ENCODE results near the gene USP2.

USP2 gene, protein sequence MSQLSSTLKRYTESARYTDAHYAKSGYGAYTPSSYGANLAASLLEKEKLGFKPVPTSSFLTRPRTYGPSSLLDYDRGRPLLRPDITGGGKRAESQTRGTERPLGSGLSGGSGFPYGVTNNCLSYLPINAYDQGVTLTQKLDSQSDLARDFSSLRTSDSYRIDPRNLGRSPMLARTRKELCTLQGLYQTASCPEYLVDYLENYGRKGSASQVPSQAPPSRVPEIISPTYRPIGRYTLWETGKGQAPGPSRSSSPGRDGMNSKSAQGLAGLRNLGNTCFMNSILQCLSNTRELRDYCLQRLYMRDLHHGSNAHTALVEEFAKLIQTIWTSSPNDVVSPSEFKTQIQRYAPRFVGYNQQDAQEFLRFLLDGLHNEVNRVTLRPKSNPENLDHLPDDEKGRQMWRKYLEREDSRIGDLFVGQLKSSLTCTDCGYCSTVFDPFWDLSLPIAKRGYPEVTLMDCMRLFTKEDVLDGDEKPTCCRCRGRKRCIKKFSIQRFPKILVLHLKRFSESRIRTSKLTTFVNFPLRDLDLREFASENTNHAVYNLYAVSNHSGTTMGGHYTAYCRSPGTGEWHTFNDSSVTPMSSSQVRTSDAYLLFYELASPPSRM

DNA sequence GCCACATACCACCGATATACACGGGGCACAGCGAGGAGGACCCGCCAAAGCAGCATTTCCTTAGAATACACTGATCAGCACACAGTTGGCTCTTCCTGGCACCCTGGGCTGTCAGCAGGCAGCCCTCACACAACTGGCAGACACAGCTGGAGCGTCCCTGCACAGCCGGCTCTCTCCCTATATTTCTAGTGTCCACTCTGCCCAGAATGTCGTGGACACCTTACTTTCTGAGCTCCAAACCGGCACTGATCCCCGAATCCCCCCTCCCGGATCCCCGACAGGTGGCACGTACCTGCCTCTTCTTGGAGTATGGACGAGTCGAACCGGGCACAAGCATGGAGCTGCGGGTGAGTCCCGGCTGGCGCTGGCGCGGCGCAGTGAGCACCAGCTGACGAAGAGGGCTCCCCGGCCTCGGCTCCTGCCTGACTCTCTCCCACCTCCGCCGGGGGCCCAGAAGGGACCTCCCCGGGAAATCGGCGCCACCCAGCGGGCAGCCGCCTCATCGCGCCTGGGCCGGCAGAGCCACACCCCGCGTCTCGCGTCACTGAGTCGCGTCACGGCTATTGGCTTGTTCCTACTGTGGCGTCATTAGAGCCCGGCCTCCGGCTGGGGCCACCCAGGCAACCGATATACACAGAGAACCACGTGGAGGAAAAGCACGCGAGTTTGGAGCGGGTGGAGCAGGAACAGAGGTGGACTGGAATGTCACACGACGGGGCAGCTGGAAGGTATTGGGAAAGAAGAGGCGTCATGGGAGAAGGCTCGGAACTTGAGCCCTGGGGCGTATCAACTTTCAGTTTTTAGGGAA is at the start of gene USP2:
USP2 (minus strand) TSS at position 510 of the 808 bp plus-strand sequence. CDS start 8,210 bp downstream, outside the sequence.
- DNase-seq = peak; percentile 97

DNA sequence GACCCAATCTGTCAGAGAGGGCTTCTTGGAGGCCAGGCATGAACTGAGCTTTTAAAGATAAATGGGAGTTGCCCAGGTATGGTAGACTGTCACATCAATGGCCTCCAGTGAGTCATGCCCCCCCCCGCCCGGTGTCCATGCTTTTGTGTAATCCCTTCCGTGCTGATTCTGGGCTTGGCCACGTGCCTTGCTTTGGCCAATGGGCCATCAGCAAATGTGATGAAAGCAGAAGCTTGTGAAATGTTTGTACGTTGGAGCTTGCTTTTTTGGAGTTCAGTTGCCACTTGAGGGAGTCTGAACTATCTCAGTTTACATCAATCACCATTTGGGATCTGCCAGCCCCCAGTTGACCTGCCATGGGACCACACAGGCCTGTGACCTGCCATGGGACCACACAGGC is 45.8 kb upstream of the USP2 start:
- no peak for DNase-seq

DNA sequence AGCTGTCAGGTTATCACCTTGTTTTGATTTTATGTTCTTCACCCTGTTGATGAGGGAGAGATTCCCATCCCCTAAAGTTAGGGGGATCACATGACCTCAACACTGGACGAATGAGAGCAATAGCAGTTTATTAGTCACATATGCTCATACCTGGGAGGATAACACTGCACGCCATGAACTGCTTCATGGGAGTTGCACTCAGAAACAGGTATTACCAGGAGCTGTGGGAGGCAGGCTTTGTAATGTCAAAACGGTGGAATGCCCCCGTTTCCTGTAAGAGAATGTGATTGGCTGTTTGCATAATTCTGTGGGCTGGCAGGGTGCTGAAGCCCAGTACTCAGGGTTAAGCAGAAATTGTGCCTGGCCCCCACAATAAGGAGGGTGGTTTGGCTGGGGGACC is 44.7 kb upstream of the USP2 start:
- DNase-seq = no peak

DNA sequence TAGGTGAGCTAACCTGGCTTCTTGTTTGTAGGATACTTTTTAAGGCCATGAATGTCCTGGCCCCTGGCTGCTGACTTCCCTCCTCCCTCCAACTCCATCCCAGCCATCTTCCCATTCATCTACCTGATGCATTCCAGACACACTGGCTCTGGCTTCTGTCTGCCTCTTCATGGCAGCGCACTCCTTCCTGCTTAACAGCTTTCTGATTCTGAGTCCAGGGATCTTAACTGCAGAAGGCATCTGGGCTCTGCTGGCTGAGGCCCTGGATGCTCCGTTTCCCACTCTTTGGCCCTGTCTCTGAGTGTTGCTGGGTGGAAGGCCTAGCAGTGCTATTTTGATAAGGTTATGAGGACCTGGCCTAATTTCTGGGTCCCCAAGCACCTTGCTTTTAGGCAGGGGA is 43.3 kb upstream of the USP2 start:
- DNase-seq = no peak

DNA sequence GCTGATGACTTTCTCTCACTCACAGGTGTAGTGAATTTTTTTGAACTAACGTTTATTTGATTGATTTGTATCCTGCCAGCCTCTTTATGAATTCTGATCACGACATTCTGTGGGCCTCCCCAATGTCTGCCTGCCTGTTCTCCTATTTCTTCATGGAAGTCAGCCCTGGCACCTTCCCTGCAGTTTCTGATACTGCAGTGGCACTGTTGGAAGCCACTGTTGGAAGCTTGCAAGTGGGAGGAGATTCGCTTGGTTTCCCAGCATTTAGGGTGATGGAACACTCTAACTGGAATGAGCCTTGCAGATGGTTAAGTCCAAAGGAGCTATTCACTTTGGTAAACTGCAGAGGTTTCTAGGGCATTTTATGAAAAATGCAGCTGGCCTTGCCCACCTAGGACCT is 42.8 kb upstream of the USP2 start:
- DNase-seq = no peak

DNA sequence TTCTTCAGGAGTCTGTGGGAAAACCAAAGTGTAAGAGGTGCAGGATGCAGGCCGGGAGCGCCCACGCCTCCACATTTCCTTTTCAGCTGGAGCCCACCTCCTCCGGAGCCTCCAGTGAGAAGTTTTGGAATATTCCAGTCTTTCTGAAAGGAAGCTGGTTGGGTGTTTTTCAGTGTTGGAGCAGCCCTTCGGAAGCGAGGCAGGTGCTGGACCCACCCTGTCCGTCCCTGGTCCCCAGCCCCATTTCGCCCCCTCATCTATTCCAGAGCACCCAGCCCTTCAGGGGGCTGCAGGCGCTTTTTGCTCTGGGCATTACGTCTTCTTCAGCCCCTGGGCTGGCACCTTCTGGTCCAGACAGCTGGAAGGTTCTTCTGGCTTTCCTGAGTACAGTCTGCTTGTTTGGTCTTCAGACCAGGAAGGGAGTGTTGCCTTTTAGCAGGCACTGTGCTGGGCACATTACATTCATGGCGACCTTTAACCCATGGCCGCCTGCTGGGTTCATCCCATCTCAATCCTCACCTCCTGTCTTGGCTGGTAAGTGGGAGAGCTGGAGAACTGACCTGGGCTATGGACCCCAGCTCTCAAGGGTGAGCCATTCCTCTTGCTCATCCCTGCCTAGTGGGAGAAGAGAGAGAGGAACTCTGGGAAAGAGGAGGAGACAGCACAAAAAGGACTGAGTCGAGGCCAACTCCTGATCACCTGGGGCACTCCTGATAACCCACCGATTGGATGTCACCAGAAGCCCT is 42.2 kb upstream of the USP2 start:
- DNase-seq = no peak

DNA sequence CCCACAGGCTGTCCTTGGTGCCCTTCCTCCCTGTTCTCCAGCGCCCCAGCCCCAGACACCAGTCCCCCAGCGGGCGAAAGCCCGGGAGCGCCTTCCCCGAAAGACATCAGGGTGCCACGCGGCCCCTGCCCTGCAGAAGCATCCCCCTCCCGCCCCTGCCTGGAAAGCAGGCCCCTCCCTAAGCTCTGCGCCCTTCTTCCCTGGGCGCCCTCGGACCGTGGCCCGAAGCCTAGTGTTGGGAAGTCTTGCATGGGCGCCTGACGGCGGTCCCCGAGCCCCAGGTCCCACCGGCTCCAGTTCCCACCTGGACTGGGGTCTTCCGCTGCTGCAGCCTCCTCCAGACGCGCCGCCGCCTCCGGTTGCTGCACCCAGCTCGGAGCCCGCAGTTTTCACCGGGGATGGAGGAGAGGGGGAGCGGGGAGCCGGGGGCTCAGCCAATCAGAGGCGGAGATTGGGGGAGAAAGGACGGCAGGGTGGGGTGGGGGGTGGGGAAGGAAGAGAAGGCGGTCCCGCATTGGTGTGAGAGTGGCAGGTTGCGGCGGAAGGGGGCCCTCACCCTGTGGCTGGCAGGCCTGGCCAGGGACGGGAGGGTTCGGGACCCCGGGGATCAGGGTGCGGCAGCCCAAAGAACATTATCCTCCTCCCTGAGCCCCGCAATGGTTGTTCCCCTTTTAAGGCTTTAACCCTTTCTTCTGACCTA is 41.5 kb upstream of the USP2 start, which contains the start of gene THY1:
THY1 (minus strand) TSS at position 364 of the 700 bp plus-strand sequence. CDS start 2,267 bp downstream, outside the sequence.
- peak; percentile 84 for DNase-seq

DNA sequence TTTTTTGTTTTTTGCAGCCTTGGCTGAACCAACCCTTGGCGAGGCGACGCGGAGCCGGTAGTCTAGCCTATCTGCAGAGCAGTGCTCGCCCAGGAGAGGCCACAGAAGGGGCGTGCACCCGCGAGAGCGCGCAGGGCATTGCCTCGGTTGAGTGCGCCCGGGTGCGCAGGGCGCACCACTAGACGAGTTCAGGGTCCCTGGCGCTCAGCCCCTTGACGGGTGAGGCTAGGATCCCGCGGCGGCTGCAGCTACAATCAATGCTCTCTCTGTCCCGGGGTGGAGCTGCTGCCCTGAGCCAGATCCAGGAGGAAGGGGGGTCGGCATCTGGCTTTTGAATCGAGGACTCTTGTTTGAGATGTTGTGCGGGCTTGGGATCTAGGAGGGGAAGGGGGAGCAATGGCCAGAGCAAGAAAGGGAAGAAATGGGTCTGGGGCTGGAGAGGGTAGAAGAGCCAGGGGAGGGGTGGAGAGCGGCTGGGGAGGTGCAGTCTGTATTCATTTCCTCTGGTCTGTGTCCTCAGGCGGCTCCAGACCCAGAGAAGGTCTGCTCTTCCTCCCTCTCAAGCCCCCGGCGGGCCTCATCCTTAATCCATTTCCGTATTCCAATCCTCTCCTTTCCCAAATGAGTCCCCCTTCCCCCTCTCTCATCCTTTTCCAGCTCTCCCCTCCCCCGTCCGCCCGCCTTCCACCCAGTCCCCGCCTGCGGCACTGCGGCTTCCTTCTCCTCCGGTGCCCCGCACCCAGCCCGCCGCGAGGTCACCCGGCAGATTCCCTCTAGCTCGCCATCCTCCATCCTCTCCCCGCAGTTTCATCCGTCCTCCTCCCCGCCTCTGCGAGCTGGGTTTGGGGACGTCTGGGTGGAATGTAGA is 40.7 kb upstream of the USP2 start:
- DNase-seq = peak; percentile 81

DNA sequence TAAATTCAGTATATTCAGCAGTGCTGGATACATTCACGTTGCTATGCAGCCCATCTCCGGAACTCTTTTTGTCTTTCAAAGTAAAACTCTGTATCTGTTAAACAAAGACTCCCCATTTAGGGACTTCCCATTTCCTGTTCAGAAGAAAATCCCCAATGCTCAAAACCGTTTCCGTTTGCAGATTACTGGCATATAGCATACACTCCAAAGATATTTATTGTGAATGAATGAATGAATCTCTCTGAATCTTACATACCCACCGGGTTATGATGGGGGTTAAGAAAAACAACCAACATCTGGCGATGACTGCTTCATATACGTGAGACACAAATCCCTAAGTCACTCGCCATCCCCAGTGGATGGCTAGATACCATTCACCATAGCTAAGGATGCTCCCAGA is 39.9 kb upstream of the USP2 start:
- DNase-seq = no peak

DNA sequence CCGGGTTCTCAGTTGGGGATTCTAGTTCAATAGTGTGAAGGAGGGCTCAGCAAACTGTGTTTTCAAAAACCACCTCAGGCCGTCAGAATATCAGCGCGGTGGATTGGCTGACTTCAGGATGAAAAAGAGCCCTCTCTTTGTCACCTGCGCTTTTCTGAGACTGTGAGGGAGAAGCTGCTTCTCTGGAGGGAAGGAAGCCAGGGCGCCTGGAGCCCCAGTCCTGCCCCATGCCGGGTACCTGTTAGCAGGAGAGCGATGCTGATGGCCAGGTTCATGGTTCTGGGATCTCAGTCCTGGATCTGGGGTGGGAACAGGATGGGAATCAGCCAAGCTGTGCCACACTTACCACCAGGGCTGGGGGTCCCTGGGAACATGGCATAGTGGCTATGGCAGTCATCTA is 39.1 kb upstream of the USP2 start:
- no peak for DNase-seq

DNA sequence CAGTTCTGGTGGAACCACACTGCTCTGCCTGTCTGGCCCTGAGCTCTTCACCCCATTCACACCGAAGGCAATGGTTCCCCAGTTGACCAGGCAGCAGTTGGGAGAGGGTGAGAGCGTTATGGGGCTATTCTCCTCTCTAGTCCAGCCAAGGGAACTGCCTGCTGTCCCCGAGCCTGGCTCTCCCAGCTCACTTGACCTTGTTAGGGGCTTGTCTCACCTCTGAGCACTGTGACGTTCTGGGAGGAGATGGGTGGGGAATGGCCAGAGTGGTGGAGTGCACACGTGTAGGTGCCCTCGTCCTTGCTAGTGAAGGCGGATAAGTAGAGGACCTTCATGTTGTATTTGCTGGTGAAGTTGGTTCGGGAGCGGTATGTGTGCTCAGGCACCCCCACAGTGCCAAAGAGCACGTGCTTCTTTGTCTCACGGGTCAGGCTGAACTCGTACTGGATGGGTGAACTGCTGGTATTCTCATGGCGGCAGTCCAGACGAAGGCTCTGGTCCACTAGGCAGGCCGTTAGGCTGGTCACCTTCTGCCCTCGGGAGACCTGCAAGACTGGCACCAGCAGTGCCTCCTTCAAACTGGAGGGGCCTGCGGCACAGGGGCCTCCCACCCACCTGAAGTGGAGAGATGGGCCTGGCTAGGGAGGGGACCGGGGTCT is 38.5 kb upstream of the USP2 start:
- no peak for DNase-seq

DNA sequence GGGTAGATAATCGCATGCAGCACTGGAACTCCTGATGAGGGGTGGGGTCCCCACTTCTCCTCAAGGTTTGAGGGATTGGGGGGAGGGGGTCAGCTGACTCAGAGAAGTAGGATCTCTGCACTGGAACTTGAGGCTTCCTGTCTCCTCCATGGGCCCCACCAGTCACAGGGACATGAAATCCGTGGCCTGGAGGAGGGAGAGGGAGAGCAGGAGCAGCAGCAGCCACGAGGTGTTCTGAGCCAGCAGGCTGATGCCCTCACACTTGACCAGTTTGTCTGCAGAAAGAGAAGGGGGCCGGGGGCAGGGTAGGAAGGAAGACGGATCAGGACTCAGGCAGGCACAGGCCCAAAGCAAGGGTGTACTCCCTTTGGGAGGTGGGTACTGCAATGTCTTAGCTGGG is 37.8 kb upstream of the USP2 start:
- no peak for DNase-seq

DNA sequence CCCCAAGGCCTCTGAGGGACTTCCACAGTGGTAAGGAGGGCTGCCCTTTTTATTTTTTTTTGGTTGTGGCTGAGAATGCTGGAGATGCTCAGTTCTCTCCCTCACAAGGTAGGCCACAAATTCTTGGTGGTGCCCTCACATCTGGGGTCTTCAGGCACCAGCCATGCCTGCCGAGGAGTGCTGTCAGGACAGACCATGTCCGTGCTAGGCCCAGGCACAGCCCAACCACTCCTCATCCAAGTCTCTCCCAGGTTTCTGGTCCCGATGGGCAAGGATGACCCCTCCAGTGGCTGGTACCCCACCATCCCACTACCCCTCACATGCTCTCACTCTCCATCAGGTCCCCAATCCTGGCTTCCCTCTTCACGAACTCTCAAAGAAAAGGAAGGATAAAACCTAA is 37.3 kb upstream of the USP2 start:
- no peak for DNase-seq

DNA sequence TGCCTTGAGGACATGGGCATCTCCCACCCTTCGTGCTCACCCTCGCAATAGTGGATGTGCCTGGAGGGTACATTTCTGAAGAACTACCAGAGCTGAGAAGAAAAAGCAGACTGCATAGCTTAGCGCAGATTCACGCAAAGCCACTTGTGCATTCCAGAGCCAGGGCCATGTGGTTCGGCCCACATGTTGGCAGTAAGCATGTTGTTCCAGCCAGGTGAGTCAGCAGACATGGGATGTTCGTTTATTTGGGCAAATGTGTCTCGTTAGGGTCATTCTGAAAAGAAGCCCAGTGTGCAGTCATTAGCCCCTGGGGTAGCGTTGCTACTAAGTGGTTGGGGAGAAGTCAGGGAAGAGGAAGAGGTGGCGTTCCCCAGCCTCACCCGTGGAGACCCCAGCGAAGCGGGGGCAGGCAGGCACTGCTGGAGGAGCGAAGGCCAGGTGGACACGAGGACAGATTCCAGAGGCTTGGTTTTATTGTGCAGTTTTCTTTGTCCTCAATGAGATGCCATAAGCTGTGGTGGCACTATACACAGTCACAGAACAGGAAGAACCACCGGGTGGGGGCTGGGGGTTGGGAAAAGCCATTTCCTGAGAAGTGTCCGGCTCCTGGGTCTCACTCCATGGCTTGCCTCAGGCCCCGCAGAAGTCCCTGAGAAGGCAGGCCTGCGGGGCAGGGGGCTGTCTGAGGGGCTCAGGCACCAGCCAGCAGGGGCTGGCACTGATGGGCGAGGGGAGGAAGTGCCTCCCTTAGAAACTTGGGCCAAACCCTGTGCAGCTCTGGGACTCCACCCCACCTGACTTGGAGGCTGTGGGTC is 36.4 kb upstream of the USP2 start:
- no peak for DNase-seq

DNA sequence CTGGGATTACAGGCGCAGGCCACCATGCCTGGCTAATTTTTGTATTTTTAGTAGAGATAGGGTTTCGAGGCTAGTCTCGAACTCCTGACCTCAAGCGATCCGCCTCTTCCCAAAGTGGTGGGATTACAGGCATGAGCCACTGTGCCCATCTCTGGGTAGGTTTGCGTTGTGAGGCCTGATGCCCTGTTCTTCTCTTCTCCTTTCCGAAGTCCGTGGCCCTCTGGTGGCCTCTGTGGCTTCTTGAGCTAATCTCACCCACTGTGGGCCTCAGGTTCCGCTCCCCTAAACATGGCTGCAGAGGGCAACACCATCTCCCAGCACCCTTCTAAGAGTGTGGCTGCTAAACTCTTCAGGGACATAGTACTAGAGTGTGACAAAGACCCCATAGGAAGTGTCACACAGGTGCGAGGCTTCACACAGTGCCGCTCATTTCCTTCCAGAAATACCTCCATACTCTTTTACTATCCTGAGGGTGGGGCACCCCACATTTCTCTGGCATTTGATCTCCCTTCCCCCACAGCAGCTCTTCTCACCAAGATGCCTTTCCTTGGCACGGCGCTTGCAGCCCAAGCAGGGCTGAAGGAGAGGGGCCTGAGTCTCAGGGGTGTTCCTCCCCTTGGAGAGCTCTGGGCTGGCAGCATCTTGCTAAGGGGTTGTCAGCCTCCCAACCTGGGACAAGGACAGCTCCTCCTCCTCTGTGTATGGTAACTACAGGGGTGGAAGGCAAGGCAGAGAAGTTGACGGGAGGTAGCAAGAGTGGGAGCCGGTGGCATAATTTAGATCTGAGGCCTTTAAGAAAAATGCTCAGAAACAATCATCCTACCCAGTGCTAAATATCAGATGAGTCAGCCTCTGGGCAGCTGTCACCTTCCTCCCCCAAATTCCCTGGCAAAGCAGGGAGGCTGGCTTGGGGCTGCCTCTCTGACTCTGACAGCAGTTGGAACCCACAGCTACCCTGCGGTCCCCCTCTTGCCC is 35.4 kb upstream of the USP2 start:
- DNase-seq = no peak

DNA sequence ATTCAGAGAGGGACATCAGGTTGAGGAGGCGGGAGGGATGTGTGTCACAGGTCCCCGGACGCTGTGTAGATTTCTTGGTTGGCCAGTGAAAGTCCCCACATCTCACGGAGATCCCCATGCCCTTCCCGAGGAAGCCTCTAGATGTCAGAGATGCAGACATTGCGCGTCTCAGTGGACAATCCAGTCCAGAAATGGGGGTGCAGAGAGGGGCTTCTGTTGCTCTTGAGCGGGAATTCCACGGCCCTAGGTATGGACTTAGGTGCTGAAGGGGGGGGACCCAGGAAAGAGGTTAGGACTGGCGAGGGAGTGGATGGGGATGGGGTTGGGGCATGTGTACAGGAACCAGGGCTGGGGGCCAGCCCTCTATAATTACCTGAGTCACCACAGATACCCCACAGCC is 34.5 kb upstream of the USP2 start:
- DNase-seq = no peak

DNA sequence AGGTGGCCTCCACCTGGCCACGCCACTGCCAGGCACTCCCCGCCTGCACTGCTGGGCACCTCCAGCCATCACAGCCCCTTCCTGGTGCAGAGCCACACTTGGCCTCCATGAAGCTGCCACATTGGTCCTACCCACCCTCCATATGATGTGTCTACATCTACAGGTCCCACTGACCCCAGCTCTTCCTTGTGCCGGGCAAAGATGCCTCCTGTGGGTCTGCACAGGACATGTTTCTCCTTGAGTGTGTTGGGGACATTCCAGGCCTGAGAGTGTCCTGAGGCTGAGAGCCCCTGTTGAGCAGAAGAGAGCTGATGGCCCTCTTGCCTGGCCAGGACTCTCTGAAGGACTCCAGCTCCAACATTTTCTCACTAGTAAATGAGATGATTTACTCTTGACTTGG is 34.0 kb upstream of the USP2 start:
- DNase-seq = no peak

DNA sequence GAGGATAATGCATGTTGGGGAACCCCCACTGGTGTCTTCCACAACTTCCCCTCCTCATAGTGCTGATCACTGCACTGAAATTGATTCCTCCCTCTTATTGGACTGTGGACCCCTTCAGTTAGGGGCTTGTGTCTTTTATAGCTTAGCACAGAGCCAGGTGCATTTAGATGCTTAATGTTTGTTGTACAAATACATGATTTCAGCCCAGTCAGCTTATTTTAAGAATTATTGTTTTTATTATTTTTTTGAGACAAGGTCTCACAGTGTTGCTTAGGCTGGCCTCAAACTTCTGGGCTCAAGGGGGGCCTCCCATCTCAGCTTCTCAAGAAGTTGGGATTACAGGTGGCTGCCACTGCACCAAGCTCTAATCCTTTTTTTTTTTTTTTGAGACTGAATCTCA is 33.2 kb upstream of the USP2 start:
- DNase-seq = no peak

DNA sequence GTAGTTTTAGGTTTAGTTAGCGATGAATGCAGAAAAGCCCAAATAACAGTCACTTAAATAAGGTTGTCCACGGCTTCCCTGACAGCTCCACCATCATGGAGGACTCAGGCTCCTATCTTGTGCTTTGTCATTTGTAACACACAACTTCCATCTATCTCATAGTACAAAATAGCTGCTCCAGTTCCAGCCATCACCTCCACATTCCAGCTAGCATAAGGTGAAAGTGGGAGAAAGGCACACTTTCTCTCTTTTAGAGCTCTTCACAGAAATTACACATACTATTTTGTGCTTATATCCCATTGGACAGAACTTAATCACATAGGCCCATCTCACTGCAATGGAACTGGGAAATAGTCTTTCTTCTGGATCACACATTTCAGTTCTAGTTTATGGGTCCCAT is 32.8 kb upstream of the USP2 start:
- DNase-seq = no peak
